HG03469 (cell line): ENCODE data around the gene FAM219B.

Experiments used
- ATAC-seq: cut with Tn5 transposase; IDR thresholded peaks from one replicate; pipeline ENCODE4 v1.9.1; 2021; ENCODE audit warnings: mild to moderate bottlenecking, moderate library complexity, moderate number of reproducible peaks; ENCODE audit not compliant: unreplicated experiment

The FAM219B gene

GRCh38 chr15:74878273-74878672 lies 28.4 kb downstream of the FAM219B start:
- no peak for ATAC-seq

- ATAC-seq, result no peak
Measured at GRCh38 chr15:74873756-74874424, 32.8 kb downstream of the FAM219B start.

- ATAC-seq, result peak; percentile 66
Measured at GRCh38 chr15:74873036-74873755, 33.5 kb downstream of the FAM219B start, which contains the start of gene SCAMP2. Gene SCAMP2 (minus strand): TSS chr15:74873365. CDS start chr15:74873255, 110 bp downstream.

GRCh38 chr15:74872702-74873035 lies 34.0 kb downstream of the FAM219B start:
- ATAC-seq, result no peak

- ATAC-seq, result no peak
Measured at GRCh38 chr15:74870436-74871215, 36.0 kb downstream of the FAM219B start.

GRCh38 chr15:74869726-74870407 lies 36.8 kb downstream of the FAM219B start:
- ATAC-seq, result peak; percentile 32

GRCh38 chr15:74869372-74869725 lies 37.3 kb downstream of the FAM219B start:
- ATAC-seq, result no peak

GRCh38 chr15:74868059-74868458 lies 38.6 kb downstream of the FAM219B start:
- ATAC-seq, result no peak

GRCh38 chr15:74867466-74868038 lies 39.1 kb downstream of the FAM219B start:
- ATAC-seq, result no peak

GRCh38 chr15:74866090-74866489 lies 40.6 kb downstream of the FAM219B start:
- ATAC-seq, result no peak

- ATAC-seq, result no peak
Measured at GRCh38 chr15:74865316-74865715, 41.3 kb downstream of the FAM219B start.

- ATAC-seq, result no peak
Measured at GRCh38 chr15:74864296-74864695, 42.4 kb downstream of the FAM219B start.

- no peak for ATAC-seq
Measured at GRCh38 chr15:74863239-74864056, 43.2 kb downstream of the FAM219B start.

- no peak for ATAC-seq
Measured at GRCh38 chr15:74858369-74858740, 48.3 kb downstream of the FAM219B start.

- no peak for ATAC-seq
Measured at GRCh38 chr15:74857671-74858368, 48.8 kb downstream of the FAM219B start.

- peak; percentile 57 for ATAC-seq
Measured at GRCh38 chr15:74857082-74857655, 49.5 kb downstream of the FAM219B start.

GRCh38 chr15:74856537-74856936 lies 50.1 kb downstream of the FAM219B start:
- no peak for ATAC-seq

- no peak for ATAC-seq
Measured at GRCh38 chr15:74855857-74856256, 50.8 kb downstream of the FAM219B start.

GRCh38 chr15:74854453-74855022 lies 52.1 kb downstream of the FAM219B start:
- ATAC-seq, result no peak
